ENCODE data around the gene HSD17B11.
"Not testable (repeated sequence)": the region's sequence is repeated elsewhere in the genome, so short reads cannot be mapped to it uniquely, and the experiment has no call there.

The HSD17B11 gene

GRCh38 chr4:87422104-87423052, 31.4 kb upstream of the HSD17B11 start, which contains the start of gene NUDT9:
Gene NUDT9 (plus strand): TSS chr4:87422573. CDS start chr4:87422906, 333 bp downstream.
- peaks cover 2% of the 10 kb centered on the region; the same call in 1 of the 2 replicates for H4K20me1 ChIP-seq
- H3K27me3 ChIP-seq = no peaks in the 10 kb centered on the region
- TF ChIP-seq Cebpa-rat (IDR thresholded peaks at IDR 0.05) = no peak
- peaks cover 26% of the 10 kb centered on the region for H3K4me1 ChIP-seq
- H3K9me3 ChIP-seq = peaks cover 10% of the 10 kb centered on the region
- peak within 1 kb of the TSS; percentile 86 for H3K4me3 ChIP-seq
- H3K9ac ChIP-seq = peak within 1 kb of the TSS; percentile 91
- peak within 1 kb of the TSS; percentile 87 for H3K4me2 ChIP-seq
- H3K27ac ChIP-seq = peak within 1 kb of the TSS; percentile 82
- H3K36me3 ChIP-seq = no peaks in the 10 kb centered on the region

GRCh38 chr4:87420276-87420830, 29.4 kb upstream of the HSD17B11 start:
- Histone ChIP-seq H3K27ac (no peak overlapping the region), H3K4me2 (no peak overlapping the region), H3K4me1 (peaks cover 26% of the 10 kb centered on the region), H4K20me1 (no peaks in the 10 kb centered on the region), H3K4me3 (no peak overlapping the region), H3K9me3 (peaks cover 10% of the 10 kb centered on the region), H3K9ac (no peak overlapping the region), H3K27me3 (no peaks in the 10 kb centered on the region), H3K36me3 (no peaks in the 10 kb centered on the region)
- TF ChIP-seq Cebpa-rat (IDR thresholded peaks at IDR 0.05) = no peak

GRCh38 chr4:87419578-87420249, 28.7 kb upstream of the HSD17B11 start:
- no peaks in the 10 kb centered on the region for H4K20me1 ChIP-seq
- no peaks in the 10 kb centered on the region for H3K27me3 ChIP-seq
- peaks cover 23% of the 10 kb centered on the region for H3K4me1 ChIP-seq
- H3K9ac ChIP-seq = no peak overlapping the region
- no peak overlapping the region for H3K27ac ChIP-seq
- no peak overlapping the region for H3K4me2 ChIP-seq
- H3K4me3 ChIP-seq = no peak overlapping the region
- no peak for TF ChIP-seq Cebpa-rat (IDR thresholded peaks at IDR 0.05)
- no peaks in the 10 kb centered on the region for H3K36me3 ChIP-seq
- peaks cover 10% of the 10 kb centered on the region for H3K9me3 ChIP-seq

GRCh38 chr4:87418410-87418809, 27.4 kb upstream of the HSD17B11 start:
- not testable (repeated sequence) for H3K4me1 ChIP-seq, H3K27me3 ChIP-seq, H3K9me3 ChIP-seq, H3K36me3 ChIP-seq, H3K27ac ChIP-seq, H4K20me1 ChIP-seq, H3K4me2 ChIP-seq, H3K4me3 ChIP-seq, H3K9ac ChIP-seq

GRCh38 chr4:87416965-87417364, 26.0 kb upstream of the HSD17B11 start:
- Histone ChIP-seq H3K4me2 (no peak overlapping the region), H3K4me1 (peaks cover 8% of the 10 kb centered on the region), H3K36me3 (no peaks in the 10 kb centered on the region), H4K20me1 (no peaks in the 10 kb centered on the region), H3K4me3 (no peak overlapping the region), H3K9me3 (peaks cover 10% of the 10 kb centered on the region), H3K27me3 (no peaks in the 10 kb centered on the region), H3K9ac (no peak overlapping the region), H3K27ac (no peak overlapping the region)
- TF ChIP-seq Cebpa-rat (IDR thresholded peaks at IDR 0.05) = no peak

GRCh38 chr4:87414816-87415215, 23.8 kb upstream of the HSD17B11 start:
- no peak overlapping the region for H3K4me2 ChIP-seq
- no peak for TF ChIP-seq Cebpa-rat (IDR thresholded peaks at IDR 0.05)
- H3K36me3 ChIP-seq = no peaks in the 10 kb centered on the region
- no peaks in the 10 kb centered on the region for H4K20me1 ChIP-seq
- no peak overlapping the region for H3K4me3 ChIP-seq
- H3K27ac ChIP-seq = no peak overlapping the region
- no peaks in the 10 kb centered on the region for H3K27me3 ChIP-seq
- no peak overlapping the region for H3K9ac ChIP-seq
- H3K9me3 ChIP-seq = peaks cover 10% of the 10 kb centered on the region
- no peaks in the 10 kb centered on the region for H3K4me1 ChIP-seq

- Histone ChIP-seq H3K27ac (no peak overlapping the region), H3K4me2 (no peak overlapping the region), H3K9me3 (no peaks in the 10 kb centered on the region), H3K4me3 (no peak overlapping the region), H3K27me3 (no peaks in the 10 kb centered on the region), H3K36me3 (no peaks in the 10 kb centered on the region), H3K4me1 (no peaks in the 10 kb centered on the region), H3K9ac (no peak overlapping the region), H4K20me1 (no peaks in the 10 kb centered on the region)
- TF ChIP-seq Cebpa-rat (IDR thresholded peaks at IDR 0.05) = no peak
Measured at GRCh38 chr4:87410679-87411078, 19.7 kb upstream of the HSD17B11 start.

- Histone ChIP-seq H4K20me1 (no peaks in the 10 kb centered on the region), H3K36me3 (no peaks in the 10 kb centered on the region), H3K9ac (no peak overlapping the region), H3K4me2 (no peak overlapping the region), H3K27me3 (no peaks in the 10 kb centered on the region), H3K4me1 (no peaks in the 10 kb centered on the region), H3K4me3 (no peak overlapping the region), H3K9me3 (no peaks in the 10 kb centered on the region), H3K27ac (no peak overlapping the region)
- no peak for TF ChIP-seq Cebpa-rat (IDR thresholded peaks at IDR 0.05)
Measured at GRCh38 chr4:87410157-87410556, 19.2 kb upstream of the HSD17B11 start.

GRCh38 chr4:87409420-87409939, 18.5 kb upstream of the HSD17B11 start:
- H3K36me3 ChIP-seq = no peaks in the 10 kb centered on the region
- no peak overlapping the region for H3K4me3 ChIP-seq
- no peaks in the 10 kb centered on the region; the same call in 1 of the 2 replicates for H3K9me3 ChIP-seq
- no peak overlapping the region for H3K4me2 ChIP-seq
- no peak overlapping the region for H3K9ac ChIP-seq
- no peak overlapping the region for H3K27ac ChIP-seq
- H4K20me1 ChIP-seq = no peaks in the 10 kb centered on the region
- H3K27me3 ChIP-seq = no peaks in the 10 kb centered on the region
- no peaks in the 10 kb centered on the region for H3K4me1 ChIP-seq
- no peak for TF ChIP-seq Cebpa-rat (IDR thresholded peaks at IDR 0.05)

GRCh38 chr4:87406902-87407301, 15.9 kb upstream of the HSD17B11 start:
- not testable (repeated sequence) for H3K4me1 ChIP-seq, H3K27ac ChIP-seq, H3K27me3 ChIP-seq, H3K36me3 ChIP-seq, H3K9ac ChIP-seq, H3K4me2 ChIP-seq, H3K9me3 ChIP-seq, H3K4me3 ChIP-seq, H4K20me1 ChIP-seq
